Keratinocyte (primary cell): ENCODE results near the gene ANTXR2.

Experiments used
- EZH2 ChIP-seq: IDR thresholded peaks from one replicate; pipeline ENCODE4 v1.6.1; 2012; ENCODE audit warnings: inconsistent platforms, mild to moderate bottlenecking, low read length, moderate library complexity
- TF ChIP-seq, protein P1 (sequence below), 3 experiments: IDR thresholded peaks in 1 of 3; conservative IDR thresholded peaks in 1 of 3; optimal IDR thresholded peaks in 1 of 3; 2 replicates in 2 of 3; 3 replicates in 1 of 3; pipeline versions ENCODE3 to v1.5.1; 2011; ENCODE audit warnings: low read length in 3 of 3, mild to moderate bottlenecking in 3 of 3, moderate library complexity in 2 of 3, control low read depth in 1 of 3, inconsistent platforms in 1 of 3; ENCODE audit not compliant: insufficient read depth in 2 of 3; ENCODE audit errors: extremely low read depth in 1 of 3

DNA sequence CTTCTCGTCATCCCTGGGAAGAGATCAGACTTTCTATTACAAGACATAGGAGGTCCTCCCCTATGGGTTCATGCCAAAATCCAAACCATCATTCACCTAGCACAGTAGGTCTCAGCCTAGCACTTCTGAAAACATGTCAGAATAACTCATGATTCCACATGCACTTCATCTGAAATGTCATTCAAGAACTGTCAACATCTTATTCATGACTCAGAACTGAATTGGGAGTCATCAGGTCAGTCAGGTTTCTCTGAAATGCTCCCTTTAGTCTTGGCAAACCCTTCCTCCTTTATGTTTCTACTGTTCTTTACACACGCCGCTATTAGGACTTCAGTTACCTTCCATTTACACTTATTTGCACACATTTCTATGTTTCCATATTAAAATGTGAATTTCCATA is 67.2 kb downstream of the ANTXR2 start:
- TF ChIP-seq EZH2: no peak
- TF ChIP-seq, protein P1, sequence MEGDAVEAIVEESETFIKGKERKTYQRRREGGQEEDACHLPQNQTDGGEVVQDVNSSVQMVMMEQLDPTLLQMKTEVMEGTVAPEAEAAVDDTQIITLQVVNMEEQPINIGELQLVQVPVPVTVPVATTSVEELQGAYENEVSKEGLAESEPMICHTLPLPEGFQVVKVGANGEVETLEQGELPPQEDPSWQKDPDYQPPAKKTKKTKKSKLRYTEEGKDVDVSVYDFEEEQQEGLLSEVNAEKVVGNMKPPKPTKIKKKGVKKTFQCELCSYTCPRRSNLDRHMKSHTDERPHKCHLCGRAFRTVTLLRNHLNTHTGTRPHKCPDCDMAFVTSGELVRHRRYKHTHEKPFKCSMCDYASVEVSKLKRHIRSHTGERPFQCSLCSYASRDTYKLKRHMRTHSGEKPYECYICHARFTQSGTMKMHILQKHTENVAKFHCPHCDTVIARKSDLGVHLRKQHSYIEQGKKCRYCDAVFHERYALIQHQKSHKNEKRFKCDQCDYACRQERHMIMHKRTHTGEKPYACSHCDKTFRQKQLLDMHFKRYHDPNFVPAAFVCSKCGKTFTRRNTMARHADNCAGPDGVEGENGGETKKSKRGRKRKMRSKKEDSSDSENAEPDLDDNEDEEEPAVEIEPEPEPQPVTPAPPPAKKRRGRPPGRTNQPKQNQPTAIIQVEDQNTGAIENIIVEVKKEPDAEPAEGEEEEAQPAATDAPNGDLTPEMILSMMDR (optimal IDR thresholded peaks at IDR 0.05 in 1 of 3, IDR thresholded peaks at IDR 0.05 in 1 of 3, conservative IDR thresholded peaks at IDR 0.05 in 1 of 3; ENCODE audit: extremely low read depth in 1 of 3, insufficient read depth in 2 of 3, low read length in 3 of 3): no peak
